Body of pancreas (tissue), 4 donors: ENCODE results near the gene FXR1.

ENCODE experiments used
- CTCF ChIP-seq, 7 experiments: fragments of 450-650 bp in 4 of 7; fragments of 200-600 bp in 3 of 7; sonication (generic) in 3 of 7; IDR thresholded peaks; one replicate each; pipeline ENCODE4 v1.5.1; 2016 to 2019; ENCODE audit warnings: antibody characterized with exemption in 7 of 7
- POLR2A ChIP-seq, 3 donors: fragments of 450-650 bp; IDR thresholded peaks; one replicate each; pipeline ENCODE4 v1.6.1; 2016; ENCODE audit warnings: antibody characterized with exemption in 3 of 3, mild to moderate bottlenecking in 2 of 3

GRCh38 chr3:180961552-180961951 is 49.1 kb downstream of the FXR1 start:
- TF ChIP-seq CTCF (IDR thresholded peaks at IDR 0.05) (no peak), POLR2A (IDR thresholded peaks at IDR 0.05) (no peak)
